PC-3 (cell line): ENCODE results near the gene UBE2D4.
"Not testable (repeated sequence)": the region's sequence is repeated elsewhere in the genome, so short reads cannot be mapped to it uniquely, and the experiment has no call there.

ENCODE experiments used
- EZH2 ChIP-seq: fragments of 300-600 bp; sonication (generic); IDR thresholded peaks from one replicate; pipeline ENCODE4 v1.6.1; 2017; ENCODE audit warnings: antibody characterized with exemption, mild to moderate bottlenecking, low read length; ENCODE audit not compliant: unreplicated experiment
- EZH2phosphoT487 ChIP-seq: fragments of 300-600 bp; sonication (generic); IDR thresholded peaks from 2 replicates; pipeline ENCODE4 v1.6.1; 2018; ENCODE audit warnings: mild to moderate bottlenecking, antibody characterized with exemption, low read length, borderline replicate concordance
- TF ChIP-seq, protein P1 (sequence below): fragments of 300-600 bp; sonication (generic); conservative IDR thresholded peaks from 2 replicates; pipeline ENCODE4 v1.5.1; 2017; ENCODE audit warnings: antibody characterized with exemption, low read depth, mild to moderate bottlenecking, low read length

DNA sequence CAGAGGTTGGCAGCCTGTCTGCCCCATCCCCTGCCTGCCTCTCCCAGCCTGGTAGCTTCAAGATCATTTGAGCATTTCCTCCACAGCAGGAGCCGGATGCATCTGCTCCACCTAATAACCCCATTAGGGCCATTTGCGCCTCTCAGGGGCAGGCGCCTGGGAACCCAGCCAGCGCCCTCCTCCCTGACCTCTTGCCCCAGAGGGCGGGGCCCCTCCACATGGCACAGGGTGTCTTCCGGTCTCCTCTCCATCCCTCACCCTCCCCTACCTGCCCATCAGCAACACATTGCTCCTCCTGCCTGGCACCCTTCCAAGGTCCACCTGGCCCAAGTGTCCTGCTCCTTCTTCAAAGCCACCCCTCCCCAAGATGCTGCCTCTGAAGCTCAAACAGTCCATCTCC is 56.6 kb downstream of the UBE2D4 start:
- not testable (repeated sequence) for TF ChIP-seq EZH2phosphoT487, EZH2
- TF ChIP-seq, protein P1, sequence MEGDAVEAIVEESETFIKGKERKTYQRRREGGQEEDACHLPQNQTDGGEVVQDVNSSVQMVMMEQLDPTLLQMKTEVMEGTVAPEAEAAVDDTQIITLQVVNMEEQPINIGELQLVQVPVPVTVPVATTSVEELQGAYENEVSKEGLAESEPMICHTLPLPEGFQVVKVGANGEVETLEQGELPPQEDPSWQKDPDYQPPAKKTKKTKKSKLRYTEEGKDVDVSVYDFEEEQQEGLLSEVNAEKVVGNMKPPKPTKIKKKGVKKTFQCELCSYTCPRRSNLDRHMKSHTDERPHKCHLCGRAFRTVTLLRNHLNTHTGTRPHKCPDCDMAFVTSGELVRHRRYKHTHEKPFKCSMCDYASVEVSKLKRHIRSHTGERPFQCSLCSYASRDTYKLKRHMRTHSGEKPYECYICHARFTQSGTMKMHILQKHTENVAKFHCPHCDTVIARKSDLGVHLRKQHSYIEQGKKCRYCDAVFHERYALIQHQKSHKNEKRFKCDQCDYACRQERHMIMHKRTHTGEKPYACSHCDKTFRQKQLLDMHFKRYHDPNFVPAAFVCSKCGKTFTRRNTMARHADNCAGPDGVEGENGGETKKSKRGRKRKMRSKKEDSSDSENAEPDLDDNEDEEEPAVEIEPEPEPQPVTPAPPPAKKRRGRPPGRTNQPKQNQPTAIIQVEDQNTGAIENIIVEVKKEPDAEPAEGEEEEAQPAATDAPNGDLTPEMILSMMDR, result not testable (repeated sequence)
